Heart left ventricle (tissue), 16 donors: ENCODE measurements around the gene RGMA. TPM values are rescaled to one million over a fixed set of nuclear protein-coding genes. Genes with fewer than 3 reads are reported as not detected.

Source experiments
- ATAC-seq, 4 donors: fragments of 200-7000 bp; cut with Tn5 transposase; one replicate each; pipeline ENCODE4 v1.9.1; 2020 to 2022; ENCODE audit warnings: moderate library complexity in 4 of 4, mild to moderate bottlenecking in 3 of 4, moderate number of reproducible peaks in 1 of 4
- DNase-seq, 5 donors: peaks; one replicate each; pipeline ENCODE4 v3.0.0-alpha.2; 2020
- H3K27ac ChIP-seq, 12 donors: fragments of 200-600 bp; sonication (generic) in 4 of 12; one replicate each; pipeline versions ENCODE4 v1.5.0 to v1.8.0; 2016 to 2022; ENCODE audit warnings: mild to moderate bottlenecking in 2 of 12
- H3K27me3 ChIP-seq, 9 donors: fragments of 200-600 bp; sonication (generic) in 2 of 9; one replicate each; pipeline versions ENCODE4 v1.5.1 to v1.8.0; 2016 to 2022; ENCODE audit warnings: mild to moderate bottlenecking in 3 of 9
- H3K36me3 ChIP-seq, 9 donors: fragments of 200-600 bp; sonication (generic) in 2 of 9; one replicate each; pipeline versions ENCODE4 v1.5.0 to v1.8.0; 2018 to 2022; ENCODE audit warnings: mild to moderate bottlenecking in 2 of 9
- H3K4me1 ChIP-seq, 12 donors: fragments of 200-600 bp; sonication (generic) in 4 of 12; one replicate each; pipeline versions ENCODE4 v1.5.0 to v1.8.0; 2016 to 2022; ENCODE audit warnings: mild to moderate bottlenecking in 3 of 12
- H3K4me3 ChIP-seq, 12 donors: fragments of 200-600 bp; sonication (generic) in 4 of 12; one replicate each; pipeline versions ENCODE4 v1.5.0 to v1.8.0; 2017 to 2022; ENCODE audit warnings: mild to moderate bottlenecking in 9 of 12, moderate library complexity in 4 of 12
- H3K9me3 ChIP-seq, 12 donors: fragments of 200-600 bp; sonication (generic) in 4 of 12; one replicate each; pipeline versions ENCODE4 v1.5.0 to v1.8.0; 2016 to 2022; ENCODE audit warnings: mild to moderate bottlenecking in 1 of 12
- CTCF ChIP-seq, 12 donors: fragments of 200-600 bp; sonication (generic) in 4 of 12; IDR thresholded peaks; one replicate each; pipeline versions ENCODE4 v1.5.0 to v1.8.0; 2018 to 2022; ENCODE audit warnings: antibody characterized with exemption in 12 of 12, mild to moderate bottlenecking in 5 of 12
- POLR2A ChIP-seq, 2 donors: fragments of 450-650 bp; IDR thresholded peaks; one replicate each; pipeline ENCODE4 v1.6.1; 2017; ENCODE audit warnings: antibody characterized with exemption in 2 of 2, mild to moderate bottlenecking in 2 of 2, moderate library complexity in 2 of 2
- WGBS, 4 donors: extraction: QIAGEN DNeasy Blood & Tissue Kit in 2 of 4; methylation state at CpG; one replicate each; pipeline versions ENCODE4 v1.1.5 to v1.1.7; 2013 to 2018; 5-methylcytosine and 5-hydroxymethylcytosine counted together
- intact Hi-C, 10 donors: fragments of 100-400 bp; cut with DNase I; formaldehyde crosslinking; loops; one replicate each; pipeline versions ENCODE4 v1.11.1 to v1.14.2; 2022
- polyA plus RNA-seq, 2 donors: library from polyadenylated mRNA; stranded (reverse); fragments of 200-250 nt; gene quantifications; one replicate each; pipeline ENCODE4 v1.2.3, GENCODE V29; 2013
- total RNA-seq, 9 donors: library from RNA; depleted of rRNA in 2 of 9; stranded (reverse); fragments of >200 nt in 2 of 9; fragmentation: NEBNext Ultra II Directional in 3 of 9; extraction: Animal tissue kit (Norgen Biotek cat#: 25700) in 3 of 9; gene quantifications; one replicate each; pipeline versions ENCODE4 v1.1.0 to v1.2.4, GENCODE V29; 2016 to 2023
- donor health status: ischemic (EF 13 %, LVEDD 7.1; RV severe dilation, severe dysfunction).
- donor health status: healthy with polysubstance abuse.
- donor health status: DM: no; HTN: yes; CAD: no.
- donor health status: DM: no; HTN: no; CAD: no.
- donor health status: ischemic (EF 25% LVEDD 6.9; RV normal size, moderate dysfunction).
- donor health status: ischemic (EF 25% LVEDD 5.7; RV mildly dilated, moderate dysfunction).
- donor health status: healthy.
- donor health status: DM: yes; HTN: yes; CAD: no.
- donor health status: ischemic (EF 35%, LVEDD 5.7; RV mildly dilated, moderate dysfunction).
- donor health status: nonischemic (EF 11% LVEDD 7.7; RV severe dilation, severe dysfunction).
- donor health status: DM: yes; HTN: yes; CAD: no.
- donor health status: PGD.
- donor health status: ischemic (EF 29% LVEDD 5.4; RV normal size, mild dysfunction).
- donor health status: nonischemic (EF 23%, LVEDD 6.1; RV moderate dilation, normal function).

RGMA gene
- total and polyA plus RNA-seq, 11 donors, result 4.7 to 20.8 (median 14.8) TPM

- peaks cover 0 to 100% (median 98%) of the 10 kb centered on the region in 9 donors for H3K36me3 ChIP-seq
- TF ChIP-seq CTCF (IDR thresholded peaks at IDR 0.05) (no peak), POLR2A (IDR thresholded peaks at IDR 0.05) (no peak)
- peaks cover 0 to 29% (median 0%) of the 10 kb centered on the region in 12 donors for H3K4me1 ChIP-seq
- H3K27ac ChIP-seq, result no peak overlapping the region
- 89 to 95% (median 90%) methylated on average over 6 of the region's 6 CpGs for WGBS, 4 donors
- intact Hi-C loops, result loop anchor here in 1 of 10 donors (10.0 kb wide), 1 partner anchor 223 kb away; no protein-coding TSS in a partner anchor
- no peak for DNase-seq
- H3K27me3 ChIP-seq, result no peaks in the 10 kb centered on the region
- no peaks in the 10 kb centered on the region for H3K9me3 ChIP-seq
- H3K4me3 ChIP-seq, result no peak overlapping the region
- ATAC-seq, result no peak
Measured at GRCh38 chr15:93017526-93017925, 71.5 kb downstream of the RGMA start.

GRCh38 chr15:93012786-93013185, 76.2 kb downstream of the RGMA start:
- intact Hi-C loops, result loop anchor here in 2 of 10 donors (5.0 to 10.0 kb wide), 2 partner anchors 215 to 218 kb away; no protein-coding TSS in a partner anchor
- DNase-seq (no peak), ATAC-seq (peak in 1 of 4 donors; percentile 29)
- WGBS, 4 donors, result 83 to 100% (median 96%) methylated on average over 1 of the region's 1 CpG
- no peaks in the 10 kb centered on the region for H3K9me3 ChIP-seq
- no peak overlapping the region for H3K4me3 ChIP-seq
- no peaks in the 10 kb centered on the region for H3K27me3 ChIP-seq
- no peak for TF ChIP-seq POLR2A (IDR thresholded peaks at IDR 0.05)
- TF ChIP-seq CTCF (IDR thresholded peaks at IDR 0.05), result no peak
- peaks cover 3 to 100% (median 98%) of the 10 kb centered on the region in 9 donors for H3K36me3 ChIP-seq
- no peak overlapping the region for H3K27ac ChIP-seq
- H3K4me1 ChIP-seq, result peaks cover 0 to 5% (median 0%) of the 10 kb centered on the region in 12 donors

- ATAC-seq (no peak), DNase-seq (no peak)
- peaks cover 3 to 100% (median 100%) of the 10 kb centered on the region in 9 donors for H3K36me3 ChIP-seq
- H3K27ac ChIP-seq, result no peak overlapping the region
- 91 to 100% (median 92%) methylated on average over 3 of the region's 3 CpGs for WGBS, 4 donors
- intact Hi-C loops, result loop anchor here in 2 of 10 donors (10.0 kb wide), 1 partner anchor 213 kb away; no protein-coding TSS in a partner anchor
- TF ChIP-seq CTCF (IDR thresholded peaks at IDR 0.05), result no peak
- no peak for TF ChIP-seq POLR2A (IDR thresholded peaks at IDR 0.05)
- H3K4me3 ChIP-seq, result no peak overlapping the region
- no peaks in the 10 kb centered on the region for H3K27me3 ChIP-seq
- no peaks in the 10 kb centered on the region for H3K9me3 ChIP-seq
- no peaks in the 10 kb centered on the region for H3K4me1 ChIP-seq
Measured at GRCh38 chr15:93007994-93008393, 81.0 kb downstream of the RGMA start.

- intact Hi-C loops, result loop anchor here in 2 of 10 donors (10.0 kb wide), 1 partner anchor 210 kb away; no protein-coding TSS in a partner anchor
- Histone ChIP-seq H3K4me3 (no peak overlapping the region), H3K4me1 (no peaks in the 10 kb centered on the region), H3K27ac (no peak overlapping the region), H3K36me3 (peaks cover 3 to 100% (median 100%) of the 10 kb centered on the region in 9 donors), H3K27me3 (no peaks in the 10 kb centered on the region), H3K9me3 (no peaks in the 10 kb centered on the region)
- ATAC-seq (peak in 1 of 4 donors; percentile 45), DNase-seq (no peak)
- 73 to 78% (median 75%) methylated on average over 4 of the region's 4 CpGs for WGBS, 4 donors
- TF ChIP-seq CTCF (IDR thresholded peaks at IDR 0.05) (no peak), POLR2A (IDR thresholded peaks at IDR 0.05) (no peak)
Measured at GRCh38 chr15:93005133-93005532, 83.9 kb downstream of the RGMA start.
